ENCODE measurements around the gene TRMT112.

Gene TRMT112

DNA sequence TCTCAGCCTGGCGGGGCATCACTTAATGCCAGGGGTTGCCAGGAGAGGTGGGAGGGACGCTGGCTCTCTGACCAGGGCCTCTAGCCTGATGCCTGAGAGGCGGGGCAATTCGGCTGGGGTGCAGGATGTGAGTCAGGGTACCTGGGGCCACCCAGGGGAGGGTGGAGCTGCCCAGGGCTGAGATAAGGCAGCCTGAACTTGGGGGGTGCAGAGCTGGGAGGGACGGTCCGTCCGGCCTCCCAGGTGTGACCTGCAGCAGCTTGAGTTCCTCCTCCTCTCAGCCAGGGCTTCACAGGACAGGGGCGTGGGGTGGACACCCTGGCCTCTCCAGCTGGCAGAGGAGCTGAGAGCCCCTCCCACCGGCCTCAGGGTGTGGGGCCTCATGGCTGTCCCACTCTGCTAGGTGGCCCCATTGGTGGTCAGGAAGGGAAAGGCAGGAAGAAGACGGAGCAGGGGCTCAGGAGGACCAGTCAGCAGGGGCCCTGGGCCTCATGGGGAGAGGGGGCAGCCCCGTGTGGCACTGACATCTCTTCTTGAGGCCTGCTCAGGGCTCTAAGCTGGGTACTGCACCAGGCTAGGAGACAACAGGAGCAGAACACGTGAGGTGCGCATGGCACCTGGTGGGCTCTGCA lies 40.7 kb upstream of the TRMT112 start:
- Histone ChIP-seq H3K4me3 (peak overlapping the region; percentile 70 to 86), H3K27ac (peak overlapping the region; percentile 79 to 94), H3K4me1 (peaks cover 0 to 51% (median 36%) of the 10 kb centered on the region in 4 donors), H3K36me3 (peaks cover 17 to 23% (median 22%) of the 10 kb centered on the region in 3 donors), H3K9me3 (no peaks in the 10 kb centered on the region), H3K27me3 (no peaks in the 10 kb centered on the region)
- DNase-seq: no peak
- TF ChIP-seq, protein P1, sequence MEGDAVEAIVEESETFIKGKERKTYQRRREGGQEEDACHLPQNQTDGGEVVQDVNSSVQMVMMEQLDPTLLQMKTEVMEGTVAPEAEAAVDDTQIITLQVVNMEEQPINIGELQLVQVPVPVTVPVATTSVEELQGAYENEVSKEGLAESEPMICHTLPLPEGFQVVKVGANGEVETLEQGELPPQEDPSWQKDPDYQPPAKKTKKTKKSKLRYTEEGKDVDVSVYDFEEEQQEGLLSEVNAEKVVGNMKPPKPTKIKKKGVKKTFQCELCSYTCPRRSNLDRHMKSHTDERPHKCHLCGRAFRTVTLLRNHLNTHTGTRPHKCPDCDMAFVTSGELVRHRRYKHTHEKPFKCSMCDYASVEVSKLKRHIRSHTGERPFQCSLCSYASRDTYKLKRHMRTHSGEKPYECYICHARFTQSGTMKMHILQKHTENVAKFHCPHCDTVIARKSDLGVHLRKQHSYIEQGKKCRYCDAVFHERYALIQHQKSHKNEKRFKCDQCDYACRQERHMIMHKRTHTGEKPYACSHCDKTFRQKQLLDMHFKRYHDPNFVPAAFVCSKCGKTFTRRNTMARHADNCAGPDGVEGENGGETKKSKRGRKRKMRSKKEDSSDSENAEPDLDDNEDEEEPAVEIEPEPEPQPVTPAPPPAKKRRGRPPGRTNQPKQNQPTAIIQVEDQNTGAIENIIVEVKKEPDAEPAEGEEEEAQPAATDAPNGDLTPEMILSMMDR (IDR thresholded peaks at IDR 0.05): no peak
- intact Hi-C loops (cut with DNase I; ENCODE audit: low total_unique reads): no loop called here

DNA sequence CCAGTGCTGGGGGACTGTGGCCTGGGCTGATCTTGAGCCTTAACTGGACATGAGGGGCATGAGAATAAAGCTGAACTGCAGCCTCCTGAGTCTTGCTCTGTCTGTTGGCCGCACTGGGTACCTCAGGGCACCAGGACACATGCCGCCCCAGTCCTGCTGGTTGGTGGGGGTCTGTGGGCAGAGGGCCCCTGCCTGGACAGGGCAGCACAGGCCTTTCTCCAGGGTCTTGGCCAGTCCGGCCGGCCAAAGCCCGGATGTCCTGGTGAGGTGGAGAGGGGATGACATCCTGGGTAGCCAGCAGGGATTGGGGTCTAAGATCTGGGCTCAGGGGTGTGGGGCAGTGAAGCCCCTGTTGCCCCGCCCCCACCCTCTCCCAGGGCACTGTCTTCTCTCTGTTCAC lies 40.1 kb upstream of the TRMT112 start:
- H3K27me3 ChIP-seq: no peaks in the 10 kb centered on the region
- H3K27ac ChIP-seq: peak overlapping the region; percentile 79 to 94
- TF ChIP-seq, protein P1 (IDR thresholded peaks at IDR 0.05): no peak
- H3K36me3 ChIP-seq: peaks cover 12 to 17% (median 16%) of the 10 kb centered on the region in 3 donors
- H3K9me3 ChIP-seq: no peaks in the 10 kb centered on the region
- peaks cover 0 to 51% (median 36%) of the 10 kb centered on the region in 4 donors for H3K4me1 ChIP-seq
- intact Hi-C loops (cut with DNase I; ENCODE audit: low total_unique reads): no loop called here
- H3K4me3 ChIP-seq: no peak overlapping the region
- DNase-seq: no peak

DNA sequence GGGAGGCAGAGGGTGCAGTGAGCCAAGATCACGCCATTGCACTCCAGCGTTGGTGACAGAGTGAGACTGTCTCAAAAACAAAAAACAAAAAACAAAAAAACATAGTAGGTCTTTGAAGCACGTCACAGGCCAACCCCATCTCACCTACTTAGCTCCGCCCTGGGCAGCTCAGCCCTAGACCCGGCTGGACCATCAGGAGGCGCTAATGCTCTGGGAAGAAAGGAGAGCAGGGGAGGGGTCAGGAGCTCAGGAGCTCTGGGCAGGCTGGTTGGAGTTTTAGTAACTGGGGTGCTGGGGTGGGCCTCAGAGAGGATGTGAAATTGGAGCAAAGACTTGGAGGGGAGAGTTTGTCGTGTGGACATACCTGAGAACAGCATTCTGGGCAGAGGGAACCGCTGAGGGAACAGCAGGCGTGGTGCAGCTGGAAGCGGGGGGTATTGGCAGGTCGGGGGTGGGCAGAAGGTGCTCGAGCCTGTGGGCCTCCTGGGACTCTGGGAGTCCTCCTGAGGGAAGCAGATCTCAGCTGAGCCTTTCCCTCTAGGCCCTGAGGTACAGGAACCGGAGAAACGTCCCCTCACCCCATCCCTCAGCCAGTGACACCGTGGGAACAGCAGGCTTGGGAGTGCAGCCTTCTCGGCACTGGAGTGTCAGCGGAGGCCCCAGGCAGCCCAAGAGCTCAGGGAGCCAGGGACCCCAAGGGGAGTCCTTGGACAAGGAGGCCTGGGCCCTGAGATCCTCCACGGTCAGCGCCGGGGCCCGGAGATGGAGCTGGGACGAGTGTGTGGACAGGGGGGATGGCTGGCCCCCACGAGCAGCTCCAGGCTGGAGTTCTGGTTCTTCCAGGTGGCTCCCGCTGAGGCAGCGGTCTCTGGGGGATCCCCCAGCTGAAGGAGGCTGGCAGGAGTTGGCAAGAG lies 39.4 kb upstream of the TRMT112 start:
- peaks cover 5 to 10% (median 10%) of the 10 kb centered on the region in 3 donors for H3K36me3 ChIP-seq
- no peaks in the 10 kb centered on the region for H3K9me3 ChIP-seq
- H3K4me1 ChIP-seq: peaks cover 0 to 51% (median 36%) of the 10 kb centered on the region in 4 donors
- H3K27ac ChIP-seq: peak overlapping the region; percentile 79 to 94
- no peaks in the 10 kb centered on the region for H3K27me3 ChIP-seq
- intact Hi-C loops (cut with DNase I; ENCODE audit: low total_unique reads): no loop called here
- H3K4me3 ChIP-seq: no peak overlapping the region
- no peak for DNase-seq
- TF ChIP-seq, protein P1 (IDR thresholded peaks at IDR 0.05): no peak

DNA sequence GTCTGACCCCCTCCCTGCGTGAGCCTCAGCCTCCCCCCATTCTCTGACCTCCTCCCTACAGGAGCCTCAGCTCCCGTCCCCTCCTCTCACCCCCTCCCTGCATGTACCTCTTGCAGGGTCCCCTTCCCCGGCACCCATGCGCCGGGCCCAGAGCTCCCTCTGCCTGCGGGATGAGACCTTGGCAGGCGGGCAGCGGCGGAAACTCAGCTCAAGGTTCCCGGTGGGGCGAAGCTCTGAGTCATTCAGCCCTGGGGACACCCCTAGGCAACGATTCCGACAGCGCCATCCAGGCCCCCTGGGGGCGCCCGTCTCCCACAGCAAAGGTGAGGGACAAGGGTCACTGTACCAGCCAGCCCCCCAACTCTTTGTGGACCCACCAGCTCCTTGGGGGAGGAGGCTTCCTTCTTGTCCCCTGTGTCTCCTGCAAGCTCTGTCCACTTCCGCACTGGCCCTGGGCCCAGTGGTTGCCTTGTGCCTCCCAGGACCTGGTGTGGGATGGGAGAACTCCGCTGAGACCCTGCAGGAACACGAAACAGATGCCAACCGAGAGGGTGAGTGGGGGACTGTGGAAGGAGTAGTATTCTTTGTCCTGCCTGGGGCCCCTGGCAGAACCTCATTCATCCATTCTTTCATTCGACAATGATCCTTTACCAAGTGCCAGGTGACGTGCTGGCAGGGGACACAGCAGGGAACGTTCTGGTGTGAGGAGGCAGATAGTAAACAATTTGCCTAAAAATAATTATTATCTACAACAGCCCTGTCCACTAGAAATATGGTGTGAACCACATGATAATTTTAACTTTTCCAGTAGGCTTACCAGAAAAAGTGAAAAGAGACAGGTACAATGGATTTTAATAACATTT lies 38.0 kb upstream of the TRMT112 start:
- H3K4me3 ChIP-seq: peak overlapping the region; percentile 35 to 47
- no peaks in the 10 kb centered on the region for H3K9me3 ChIP-seq
- H3K27me3 ChIP-seq: no peaks in the 10 kb centered on the region
- intact Hi-C loops (cut with DNase I; ENCODE audit: low total_unique reads): loop anchor here (2.0 kb wide), 1 partner anchor 37 kb away; the partner anchor contains the start of gene PRDX5
- TF ChIP-seq, protein P1 (IDR thresholded peaks at IDR 0.05): peak; percentile 63 to 67
- H3K36me3 ChIP-seq: no peaks in the 10 kb centered on the region
- H3K27ac ChIP-seq: peak overlapping the region; percentile 43 to 60
- peaks cover 0 to 44% (median 33%) of the 10 kb centered on the region in 4 donors for H3K4me1 ChIP-seq
- DNase-seq: peak; percentile 78 to 91
